Thoracic aorta (tissue), 2 donors: ENCODE data around the gene STUM. TPM values are rescaled to one million over a fixed set of nuclear protein-coding genes. Genes with fewer than 3 reads are reported as not detected.

ENCODE experiments used
- ATAC-seq: fragments of 150-250 bp; one replicate; pipeline ENCODE4 v1.8.0; 2017; ENCODE audit warnings: low read depth; ENCODE audit not compliant: insufficient number of reproducible peaks, low FRiP score
- DNase-seq: peaks from one replicate; pipeline ENCODE4 v3.0.0-alpha.2; 2020; ENCODE audit warnings: low spot score
- H3K27ac ChIP-seq, 2 donors: fragments of 200-600 bp; sonication (generic); 1 replicate in 1 of 2; 2 replicates in 1 of 2; pipeline ENCODE4 v1.5.1; 2016; ENCODE audit warnings: mild to moderate bottlenecking in 2 of 2, moderate library complexity in 2 of 2
- H3K27me3 ChIP-seq: fragments of 200-600 bp; sonication (generic); replicated peaks from 2 replicates; pipeline ENCODE4 v1.6.0; 2016; ENCODE audit warnings: mild to moderate bottlenecking; ENCODE audit not compliant: insufficient read depth
- H3K36me3 ChIP-seq: fragments of 200-600 bp; sonication (generic); one replicate; pipeline ENCODE4 v1.5.1; 2016
- H3K4me1 ChIP-seq, 2 donors: fragments of 200-600 bp; sonication (generic); 1 replicate in 1 of 2; 2 replicates in 1 of 2; pipeline versions ENCODE4 v1.5.1 to v1.6.0; 2016; ENCODE audit warnings: low read depth in 2 of 2, mild to moderate bottlenecking in 1 of 2; ENCODE audit not compliant: control insufficient read depth in 1 of 2
- H3K4me3 ChIP-seq: fragments of 200-600 bp; sonication (generic); 2 replicates; pipeline ENCODE4 v1.5.1; 2016; ENCODE audit warnings: mild to moderate bottlenecking
- H3K9me3 ChIP-seq: fragments of 200-600 bp; sonication (generic); 2 replicates; pipeline ENCODE4 v1.5.1; 2016
- CTCF ChIP-seq: fragments of 200-600 bp; sonication (generic); IDR thresholded peaks from one replicate; pipeline ENCODE4 v1.5.1; 2019; ENCODE audit warnings: antibody characterized with exemption
- total RNA-seq, 2 donors: library from RNA; depleted of rRNA; stranded (reverse); fragments of >200 nt; gene quantifications; one replicate each; pipeline versions ENCODE4 v1.1.0 to v1.2.3, GENCODE V29; 2016

The STUM gene
- total RNA-seq, 2 donors from 2014 or later: 0.41 to 1.6 TPM

GRCh38 chr1:226549094-226549936, 751 bp downstream of the STUM start:
- Histone ChIP-seq H3K27me3 (no peaks in the 10 kb centered on the region), H3K4me3 (peak overlapping the region; percentile 77), H3K36me3 (no peaks in the 10 kb centered on the region), H3K4me1 (peaks cover 17% of the 10 kb centered on the region in 2 donors), H3K9me3 (no peaks in the 10 kb centered on the region), H3K27ac (no peak overlapping the region)
- ATAC-seq: no peak
- TF ChIP-seq CTCF: no peak
- no peak for DNase-seq

- Histone ChIP-seq H3K9me3 (no peaks in the 10 kb centered on the region), H3K4me1 (peaks cover 14 to 17% of the 10 kb centered on the region in 2 donors), H3K27ac (no peak overlapping the region), H3K4me3 (peak overlapping the region; percentile 77), H3K27me3 (no peaks in the 10 kb centered on the region), H3K36me3 (no peaks in the 10 kb centered on the region)
- DNase-seq: no peak
- TF ChIP-seq CTCF: peak; percentile 33
- no peak for ATAC-seq
These were observed 1.5 kb downstream of the STUM start for GRCh38 chr1:226549937-226550671.

- no peak for TF ChIP-seq CTCF
- ATAC-seq (no peak), DNase-seq (no peak)
- no peaks in the 10 kb centered on the region for H3K27me3 ChIP-seq
- H3K4me3 ChIP-seq: no peak overlapping the region
- no peaks in the 10 kb centered on the region for H3K9me3 ChIP-seq
- no peaks in the 10 kb centered on the region for H3K36me3 ChIP-seq
- no peak overlapping the region for H3K27ac ChIP-seq
- H3K4me1 ChIP-seq: peaks cover 14 to 17% of the 10 kb centered on the region in 2 donors
These were observed 2.1 kb downstream of the STUM start for GRCh38 chr1:226550672-226551041.

- Histone ChIP-seq H3K27me3 (no peaks in the 10 kb centered on the region), H3K4me1 (peaks cover 14 to 17% of the 10 kb centered on the region in 2 donors), H3K9me3 (no peaks in the 10 kb centered on the region), H3K36me3 (no peaks in the 10 kb centered on the region), H3K27ac (no peak overlapping the region), H3K4me3 (no peak overlapping the region)
- DNase-seq (no peak), ATAC-seq (no peak)
- TF ChIP-seq CTCF: no peak
These were observed 2.7 kb downstream of the STUM start for GRCh38 chr1:226551299-226551698.

GRCh38 chr1:226552061-226552460, 3.5 kb downstream of the STUM start:
- H3K27ac ChIP-seq: no peak overlapping the region
- no peaks in the 10 kb centered on the region for H3K9me3 ChIP-seq
- TF ChIP-seq CTCF: no peak
- no peak for ATAC-seq
- H3K4me1 ChIP-seq: peaks cover 14 to 17% of the 10 kb centered on the region in 2 donors
- no peak overlapping the region for H3K4me3 ChIP-seq
- H3K36me3 ChIP-seq: no peaks in the 10 kb centered on the region
- DNase-seq: no peak
- no peaks in the 10 kb centered on the region for H3K27me3 ChIP-seq
